Measurements from ENCODE around the gene STEEP1. TPM values are rescaled to one million over a fixed set of nuclear protein-coding genes. Genes with fewer than 3 reads are reported as not detected.

The STEEP1 gene
- total and polyA plus RNA-seq, 2 of the 13 experiments (the other 11 are each of a cell fraction or from before 2014, with no cell fraction given): 7.7 to 23.1 TPM

DNA sequence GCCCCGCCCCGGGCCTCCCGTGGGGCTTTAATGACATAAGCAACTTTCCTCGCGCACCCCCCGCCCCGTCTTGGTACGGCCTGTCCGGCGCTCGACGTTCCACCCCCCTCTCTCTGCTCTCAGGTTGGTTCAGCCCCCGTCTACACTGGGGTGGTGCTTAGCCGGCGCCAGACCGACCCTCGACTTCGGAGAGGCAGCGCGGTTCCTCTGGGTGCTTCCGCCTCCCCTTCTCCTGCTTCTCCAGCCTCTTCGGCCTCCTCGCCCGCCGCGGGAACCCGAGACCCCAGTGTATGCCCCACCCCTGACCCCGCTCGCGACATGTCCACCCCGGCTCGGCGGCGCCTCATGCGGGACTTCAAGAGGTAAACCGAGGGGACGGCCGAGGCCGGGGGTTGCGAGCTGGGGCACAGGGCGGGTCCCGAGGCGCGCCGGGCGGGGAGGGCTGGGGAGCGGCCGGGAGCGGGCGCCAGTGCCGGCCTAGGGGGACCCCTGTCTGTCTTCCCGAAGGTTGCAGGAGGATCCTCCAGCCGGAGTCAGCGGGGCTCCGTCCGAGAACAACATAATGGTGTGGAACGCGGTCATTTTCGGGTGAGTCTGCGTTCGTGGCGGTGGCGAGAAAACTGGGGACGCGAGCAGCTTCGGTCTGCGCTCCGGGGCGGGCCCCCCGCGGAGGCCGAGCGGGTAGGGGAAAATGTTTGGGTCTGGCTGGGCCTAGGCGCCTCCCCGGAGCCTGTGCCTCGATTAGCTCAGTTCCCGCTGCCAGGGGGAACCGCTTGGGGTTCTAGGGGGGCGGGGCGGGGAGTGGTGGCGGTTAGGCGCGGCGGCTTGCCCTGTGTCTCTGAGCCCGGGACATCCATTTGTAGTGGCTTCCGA is 9.4 kb upstream of the STEEP1 start, which contains the start of gene UBE2A (continued):
- TF ChIP-seq, protein P1, sequence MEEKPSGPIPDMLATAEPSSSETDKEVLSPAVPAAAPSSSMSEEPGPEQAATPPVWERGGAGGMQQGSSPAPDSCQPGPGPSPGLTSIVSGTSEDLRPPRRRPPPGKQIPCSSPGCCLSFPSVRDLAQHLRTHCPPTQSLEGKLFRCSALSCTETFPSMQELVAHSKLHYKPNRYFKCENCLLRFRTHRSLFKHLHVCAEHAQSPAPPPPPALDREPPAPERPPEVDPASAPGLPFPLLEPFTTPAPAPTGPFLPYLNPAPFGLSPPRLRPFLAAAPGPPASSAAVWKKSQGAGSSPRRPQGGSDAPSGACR (CRISPR knock-in tag; IDR thresholded peaks at IDR 0.05): no peak
- TF ChIP-seq ZSCAN31 (CRISPR knock-in tag; IDR thresholded peaks at IDR 0.05; ENCODE audit: low read depth) (no peak), GZF1 (CRISPR knock-in tag; IDR thresholded peaks at IDR 0.05) (no peak), CBX5 (CRISPR knock-in tag; IDR thresholded peaks at IDR 0.05; ENCODE audit: borderline replicate concordance) (no peak), ZNF724P (CRISPR knock-in tag; IDR thresholded peaks at IDR 0.05; ENCODE audit: borderline replicate concordance) (no peak), TMF1 (CRISPR knock-in tag; IDR thresholded peaks at IDR 0.05; ENCODE audit: low read depth) (no peak), DPF2 (CRISPR knock-in tag; IDR thresholded peaks at IDR 0.05; ENCODE audit: borderline replicate concordance, low read depth) (no peak), FOXK1 (CRISPR knock-in tag; IDR thresholded peaks at IDR 0.05; ENCODE audit: borderline replicate concordance, low read depth) (peak; percentile 32; the same call in 1 of the 2 replicates), HNF4A (CRISPR knock-in tag; IDR thresholded peaks at IDR 0.05) (no peak), HIVEP1 (CRISPR knock-in tag; IDR thresholded peaks at IDR 0.05) (no peak), ZNF331 (CRISPR knock-in tag; IDR thresholded peaks at IDR 0.05) (0 out of 2 replicates have a peak, but pooled peaks have one; percentile 23), SAP130 (CRISPR knock-in tag; IDR thresholded peaks at IDR 0.05; ENCODE audit: low read depth) (0 out of 2 replicates have a peak, but pooled peaks have one; percentile 24), HOXA3 (CRISPR knock-in tag; IDR thresholded peaks at IDR 0.05) (peak; percentile 38; the same call in 1 of the 2 replicates)
- TF ChIP-seq, protein P2, sequence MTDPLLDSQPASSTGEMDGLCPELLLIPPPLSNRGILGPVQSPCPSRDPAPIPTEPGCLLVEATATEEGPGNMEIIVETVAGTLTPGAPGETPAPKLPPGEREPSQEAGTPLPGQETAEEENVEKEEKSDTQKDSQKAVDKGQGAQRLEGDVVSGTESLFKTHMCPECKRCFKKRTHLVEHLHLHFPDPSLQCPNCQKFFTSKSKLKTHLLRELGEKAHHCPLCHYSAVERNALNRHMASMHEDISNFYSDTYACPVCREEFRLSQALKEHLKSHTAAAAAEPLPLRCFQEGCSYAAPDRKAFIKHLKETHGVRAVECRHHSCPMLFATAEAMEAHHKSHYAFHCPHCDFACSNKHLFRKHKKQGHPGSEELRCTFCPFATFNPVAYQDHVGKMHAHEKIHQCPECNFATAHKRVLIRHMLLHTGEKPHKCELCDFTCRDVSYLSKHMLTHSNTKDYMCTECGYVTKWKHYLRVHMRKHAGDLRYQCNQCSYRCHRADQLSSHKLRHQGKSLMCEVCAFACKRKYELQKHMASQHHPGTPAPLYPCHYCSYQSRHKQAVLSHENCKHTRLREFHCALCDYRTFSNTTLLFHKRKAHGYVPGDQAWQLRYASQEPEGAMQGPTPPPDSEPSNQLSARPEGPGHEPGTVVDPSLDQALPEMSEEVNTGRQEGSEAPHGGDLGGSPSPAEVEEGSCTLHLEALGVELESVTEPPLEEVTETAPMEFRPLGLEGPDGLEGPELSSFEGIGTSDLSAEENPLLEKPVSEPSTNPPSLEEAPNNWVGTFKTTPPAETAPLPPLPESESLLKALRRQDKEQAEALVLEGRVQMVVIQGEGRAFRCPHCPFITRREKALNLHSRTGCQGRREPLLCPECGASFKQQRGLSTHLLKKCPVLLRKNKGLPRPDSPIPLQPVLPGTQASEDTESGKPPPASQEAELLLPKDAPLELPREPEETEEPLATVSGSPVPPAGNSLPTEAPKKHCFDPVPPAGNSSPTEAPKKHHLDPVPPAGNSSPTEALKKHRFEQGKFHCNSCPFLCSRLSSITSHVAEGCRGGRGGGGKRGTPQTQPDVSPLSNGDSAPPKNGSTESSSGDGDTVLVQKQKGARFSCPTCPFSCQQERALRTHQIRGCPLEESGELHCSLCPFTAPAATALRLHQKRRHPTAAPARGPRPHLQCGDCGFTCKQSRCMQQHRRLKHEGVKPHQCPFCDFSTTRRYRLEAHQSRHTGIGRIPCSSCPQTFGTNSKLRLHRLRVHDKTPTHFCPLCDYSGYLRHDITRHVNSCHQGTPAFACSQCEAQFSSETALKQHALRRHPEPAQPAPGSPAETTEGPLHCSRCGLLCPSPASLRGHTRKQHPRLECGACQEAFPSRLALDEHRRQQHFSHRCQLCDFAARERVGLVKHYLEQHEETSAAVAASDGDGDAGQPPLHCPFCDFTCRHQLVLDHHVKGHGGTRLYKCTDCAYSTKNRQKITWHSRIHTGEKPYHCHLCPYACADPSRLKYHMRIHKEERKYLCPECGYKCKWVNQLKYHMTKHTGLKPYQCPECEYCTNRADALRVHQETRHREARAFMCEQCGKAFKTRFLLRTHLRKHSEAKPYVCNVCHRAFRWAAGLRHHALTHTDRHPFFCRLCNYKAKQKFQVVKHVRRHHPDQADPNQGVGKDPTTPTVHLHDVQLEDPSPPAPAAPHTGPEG (CRISPR knock-in tag; IDR thresholded peaks at IDR 0.05): no peak
- TF ChIP-seq, protein P3, sequence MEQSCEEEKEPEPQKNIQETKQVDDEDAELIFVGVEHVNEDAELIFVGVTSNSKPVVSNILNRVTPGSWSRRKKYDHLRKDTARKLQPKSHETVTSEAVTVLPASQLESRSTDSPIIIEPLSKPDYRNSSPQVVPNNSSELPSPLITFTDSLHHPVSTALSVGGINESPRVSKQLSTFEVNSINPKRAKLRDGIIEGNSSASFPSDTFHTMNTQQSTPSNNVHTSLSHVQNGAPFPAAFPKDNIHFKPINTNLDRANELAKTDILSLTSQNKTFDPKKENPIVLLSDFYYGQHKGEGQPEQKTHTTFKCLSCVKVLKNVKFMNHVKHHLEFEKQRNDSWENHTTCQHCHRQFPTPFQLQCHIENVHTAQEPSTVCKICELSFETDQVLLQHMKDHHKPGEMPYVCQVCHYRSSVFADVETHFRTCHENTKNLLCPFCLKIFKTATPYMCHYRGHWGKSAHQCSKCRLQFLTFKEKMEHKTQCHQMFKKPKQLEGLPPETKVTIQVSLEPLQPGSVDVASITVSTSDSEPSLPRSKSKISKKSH (CRISPR knock-in tag; IDR thresholded peaks at IDR 0.05; ENCODE audit: borderline replicate concordance): no peak

Measured in HepG2 (cell line).